ENCODE results near the gene C2CD4A.
A peak's percentile ranks its signal among the peaks of the same experiment; 100 is the strongest.
"Not testable (repeated sequence)": the region's sequence is repeated elsewhere in the genome, so short reads cannot be mapped to it uniquely, and the experiment has no call there.

C2CD4A gene, protein sequence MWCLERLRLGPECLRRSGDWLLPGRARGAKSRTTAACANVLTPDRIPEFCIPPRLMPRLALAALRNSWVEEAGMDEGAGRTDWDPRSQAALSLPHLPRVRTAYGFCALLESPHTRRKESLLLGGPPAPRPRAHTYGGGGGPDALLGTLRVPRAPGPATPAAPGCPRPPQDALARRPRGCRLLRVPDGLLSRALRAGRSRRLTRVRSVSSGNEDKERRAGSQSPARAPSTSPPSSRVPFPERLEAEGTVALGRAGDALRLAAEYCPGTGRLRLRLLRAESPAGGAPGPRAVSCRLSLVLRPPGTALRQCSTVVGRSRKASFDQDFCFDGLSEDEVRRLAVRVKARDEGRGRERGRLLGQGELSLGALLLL

DNA sequence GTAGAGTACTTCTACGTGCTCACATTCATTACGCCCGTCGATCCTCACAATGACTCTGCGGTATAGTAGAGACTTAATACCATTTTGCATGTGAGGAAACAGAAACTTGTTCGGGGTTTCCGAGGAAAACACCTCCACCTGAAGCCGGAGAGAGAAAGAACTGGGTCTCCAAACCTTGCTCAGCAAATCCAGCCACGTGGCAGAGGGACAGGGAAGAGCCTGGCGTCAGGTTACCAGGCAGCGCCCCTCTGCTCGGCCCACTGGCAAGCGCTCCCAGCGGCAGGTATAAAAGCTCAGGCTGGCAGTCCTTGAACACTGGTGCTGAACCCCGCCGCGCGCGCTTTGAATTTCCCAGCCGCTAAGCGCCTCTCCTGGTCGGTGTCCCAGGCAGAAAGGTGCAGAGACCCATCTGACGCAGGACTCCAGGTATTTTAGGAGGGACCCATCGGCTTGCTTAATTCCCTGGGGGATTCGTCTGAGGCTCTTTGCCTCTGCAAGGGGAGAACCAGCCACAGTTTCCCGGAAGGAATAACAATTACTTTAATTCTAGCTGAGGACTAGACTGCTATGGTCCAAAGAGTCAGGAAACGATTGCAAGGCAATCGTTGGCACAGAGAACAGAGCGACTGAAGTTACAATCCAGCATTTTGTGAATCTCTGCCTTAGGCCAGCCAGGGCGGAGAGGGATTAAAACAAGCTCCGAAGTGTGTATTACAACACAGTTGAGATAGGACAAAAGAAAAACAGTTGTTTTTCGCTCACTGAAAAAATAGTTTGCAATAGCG is at the start of gene C2CD4A:
TSS of gene C2CD4A (plus strand) at position 315 of the 785 bp plus-strand sequence. CDS start 637 bp downstream, outside the sequence.
- peak; percentile 89 for DNase-seq

DNA sequence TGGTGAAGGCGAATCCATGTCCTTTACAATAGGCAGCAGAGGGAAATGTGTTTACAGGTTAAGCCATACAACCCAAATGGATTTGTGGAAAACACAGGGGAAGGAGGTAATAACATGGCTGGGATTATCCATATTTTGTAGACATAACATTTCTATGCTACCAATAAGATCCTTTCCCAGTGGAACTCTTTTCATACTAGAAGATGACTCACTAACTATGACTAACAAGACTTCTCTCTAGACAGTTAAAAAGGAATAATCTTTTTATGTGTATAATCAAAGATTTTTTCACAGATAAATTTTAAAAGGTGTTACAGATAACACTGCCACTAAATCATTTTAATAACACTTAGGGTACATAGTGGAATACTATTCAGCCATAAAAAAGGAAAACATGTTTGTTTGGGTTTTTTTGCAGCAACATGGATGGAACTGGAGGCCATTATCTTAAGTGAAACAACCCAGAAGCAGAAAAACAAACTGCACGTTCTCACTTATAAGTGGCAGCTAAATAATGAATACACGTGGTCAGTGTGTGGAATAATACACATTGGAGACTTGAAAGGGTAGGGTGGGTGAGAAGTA is 46.1 kb upstream of the C2CD4A start:
- DNase-seq, result no peak

DNA sequence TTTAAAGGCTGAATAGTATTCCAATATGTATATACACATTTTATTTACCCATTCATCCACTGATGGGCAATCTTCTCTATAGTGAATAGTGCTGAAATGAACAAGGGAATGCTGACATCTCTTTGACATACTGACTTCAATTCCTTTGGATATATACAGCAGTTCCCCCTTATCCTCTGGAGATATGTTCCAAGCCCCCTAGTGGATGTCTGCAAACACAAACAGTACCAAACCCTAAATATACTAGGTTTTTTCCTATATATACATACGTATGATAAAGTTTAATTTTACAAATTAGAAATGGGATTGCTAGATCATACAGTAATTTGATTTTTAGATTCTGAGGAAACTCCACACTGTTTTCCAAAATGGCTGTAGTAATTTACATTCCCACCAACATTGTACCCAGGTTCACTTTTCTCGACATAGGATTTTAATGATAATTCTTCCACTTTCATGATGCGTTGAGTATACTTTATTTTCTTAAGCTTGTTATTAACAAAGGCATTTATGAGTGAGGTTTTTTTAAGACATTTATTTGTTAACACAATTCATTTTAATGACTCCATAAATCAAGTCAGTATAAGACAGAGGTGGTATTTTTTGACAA is 44.7 kb upstream of the C2CD4A start:
- DNase-seq, result no peak

DNA sequence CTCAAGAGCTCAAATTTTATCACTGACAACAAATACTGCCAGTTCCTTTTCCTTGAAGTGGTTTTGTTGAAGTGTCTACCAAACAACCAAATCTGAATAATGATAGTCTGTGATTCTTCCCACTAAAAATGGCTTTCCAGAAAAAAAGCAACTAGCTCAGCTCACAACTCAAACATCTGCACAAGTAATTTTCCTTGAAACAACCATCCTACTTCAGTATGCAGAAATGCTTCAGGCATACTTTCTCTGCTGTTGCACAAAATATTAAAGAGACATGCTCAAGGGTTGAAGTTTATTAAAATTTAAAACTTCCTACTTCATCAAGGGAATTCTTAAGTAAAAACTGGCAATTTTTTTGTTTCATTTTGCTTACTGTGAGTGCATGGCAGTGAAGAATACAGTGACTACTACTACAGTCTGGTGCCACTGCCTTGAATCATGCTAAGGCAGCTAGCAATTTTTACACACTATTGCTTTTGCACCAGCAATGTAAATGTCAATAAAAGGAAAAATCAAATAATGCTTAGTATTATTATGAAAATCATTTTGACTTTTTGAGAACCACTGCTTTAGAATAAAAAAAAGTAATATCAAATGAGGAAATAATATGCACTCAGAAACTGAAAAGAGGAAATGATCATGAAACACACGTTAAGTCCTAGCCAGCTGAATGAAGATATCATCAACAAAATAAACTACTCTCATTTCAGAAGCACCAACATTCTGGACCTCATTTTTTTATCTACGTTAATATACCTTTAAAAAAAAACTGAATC is 40.1 kb upstream of the C2CD4A start:
- no peak for DNase-seq

DNA sequence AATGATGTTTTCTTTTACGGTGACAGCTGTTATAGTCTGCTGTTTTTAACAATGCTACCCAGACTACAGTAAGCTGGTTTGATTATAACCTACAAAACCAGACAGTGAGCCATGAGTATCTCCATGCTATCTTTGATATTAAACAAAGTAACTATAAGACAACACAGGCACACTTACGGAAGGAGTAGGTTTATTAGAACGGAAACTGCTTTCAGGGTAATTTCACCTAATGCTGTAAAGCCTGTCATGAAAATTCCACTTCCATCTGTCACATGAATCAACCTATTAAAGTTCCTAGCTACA is 39.6 kb upstream of the C2CD4A start:
- DNase-seq, result no peak

GRCh38 chr15:62027916-62028315 is 38.9 kb upstream of the C2CD4A start:
- no peak for DNase-seq

GRCh38 chr15:62035256-62035924 is 31.4 kb upstream of the C2CD4A start:
- no peak for DNase-seq

GRCh38 chr15:62046078-62046743 is 20.6 kb upstream of the C2CD4A start:
- no peak for DNase-seq

GRCh38 chr15:62047282-62047827 is 19.4 kb upstream of the C2CD4A start:
- DNase-seq, result no peak

DNA sequence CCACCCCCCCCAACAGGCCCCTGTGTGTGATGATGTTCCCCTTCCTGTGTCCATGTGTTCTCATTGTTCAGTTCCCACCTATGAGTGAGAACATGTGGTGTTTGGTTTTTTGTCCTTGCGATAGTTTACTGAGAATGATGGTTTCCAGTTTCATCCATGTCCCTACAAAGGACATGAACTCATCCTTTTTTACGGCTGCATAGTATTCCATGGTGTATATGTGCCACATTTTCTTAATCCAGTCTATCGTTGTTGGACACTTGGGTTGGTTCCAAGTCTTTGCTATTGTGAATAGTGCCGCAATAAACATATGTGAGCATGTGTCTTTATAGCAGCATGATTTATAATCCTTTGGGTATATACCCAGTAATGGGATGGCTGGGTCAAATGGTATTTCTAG is 18.5 kb upstream of the C2CD4A start:
- DNase-seq, result not testable (repeated sequence)

- DNase-seq, result no peak
Measured at GRCh38 chr15:62050115-62050514, 16.7 kb upstream of the C2CD4A start.

- DNase-seq, result no peak
Measured at GRCh38 chr15:62051166-62051565, 15.6 kb upstream of the C2CD4A start.

DNA sequence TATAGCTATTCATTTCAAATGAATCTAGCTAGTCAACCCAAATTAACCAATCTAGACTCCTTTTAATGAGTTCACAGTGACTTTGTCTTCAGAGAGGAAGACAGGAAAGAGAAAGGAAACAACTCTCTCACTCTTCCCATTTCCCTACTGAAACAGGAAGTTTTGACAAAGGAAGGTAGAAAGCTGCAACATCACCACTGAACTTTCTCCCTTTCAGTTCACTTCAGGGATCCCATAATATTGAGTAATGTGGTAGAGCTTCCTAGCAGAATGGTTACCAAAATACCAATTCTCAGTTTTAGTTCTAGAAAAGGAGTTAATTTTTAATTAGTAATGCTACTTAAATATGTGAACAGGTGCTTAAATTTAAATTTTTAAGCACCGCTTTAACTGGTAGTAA is 14.1 kb upstream of the C2CD4A start:
- no peak for DNase-seq

GRCh38 chr15:62053439-62054085 is 13.2 kb upstream of the C2CD4A start:
- no peak for DNase-seq

GRCh38 chr15:62054979-62055378 is 11.8 kb upstream of the C2CD4A start:
- DNase-seq, result no peak

DNA sequence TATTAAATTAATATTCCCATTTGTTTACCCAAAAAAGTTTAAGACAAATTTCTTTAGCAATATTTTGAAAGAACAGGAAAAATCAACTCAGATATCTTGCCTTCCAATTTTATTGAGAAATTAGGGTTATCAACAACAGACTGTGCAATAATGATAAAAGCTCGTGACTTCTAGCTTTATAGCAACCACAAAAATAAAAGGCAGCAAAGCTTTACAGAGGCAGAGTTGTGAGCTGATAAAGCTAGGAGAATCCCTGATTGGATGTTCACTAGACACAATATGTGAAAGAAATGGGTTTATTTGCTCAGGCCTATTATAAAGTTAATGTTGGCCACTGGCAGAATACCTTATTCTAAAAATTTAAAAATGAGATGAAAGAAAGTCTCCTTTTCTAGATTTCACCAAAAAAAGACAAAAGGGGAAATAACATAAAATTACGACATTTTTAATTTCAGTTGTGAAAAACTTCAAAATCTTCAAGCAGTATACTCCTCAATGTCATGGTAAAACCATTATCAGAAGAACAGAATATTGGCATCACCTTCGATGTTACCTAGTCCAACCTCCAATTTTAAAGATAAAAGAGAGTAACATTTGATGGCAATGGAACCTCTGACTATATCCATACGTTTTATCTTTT is 9.3 kb upstream of the C2CD4A start:
- DNase-seq, result no peak

DNA sequence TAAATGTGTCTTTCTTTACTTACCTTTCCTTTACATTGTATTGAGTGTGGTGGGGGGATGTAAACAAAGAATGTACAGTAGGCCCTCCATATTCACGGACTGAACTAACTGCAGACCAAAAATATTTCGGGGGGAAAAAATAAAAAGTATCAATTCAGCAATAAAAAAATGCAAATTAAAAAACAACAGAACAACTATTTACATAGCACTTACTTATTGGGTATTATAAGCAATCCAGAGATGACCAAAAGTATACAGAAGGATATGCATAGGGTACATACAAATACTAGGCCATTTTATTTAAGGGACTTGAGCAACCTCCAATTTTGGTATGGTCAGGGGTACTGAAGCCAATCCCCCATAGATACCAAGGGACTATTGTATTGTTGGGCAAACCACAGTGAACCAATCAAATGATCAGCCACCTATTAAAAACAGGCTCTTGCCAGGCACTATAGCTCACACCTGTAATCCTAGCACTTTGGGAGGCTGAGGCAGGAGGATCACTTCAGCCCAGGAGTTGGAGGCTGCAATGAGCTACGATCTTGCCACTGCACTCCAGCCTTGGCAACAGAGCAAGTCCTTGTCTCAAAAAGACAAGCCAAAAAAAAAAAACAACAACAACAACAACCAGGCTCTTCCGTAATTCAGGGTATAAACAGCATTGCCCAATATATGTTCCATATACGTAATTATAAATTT is 8.3 kb upstream of the C2CD4A start:
- no peak for DNase-seq

DNA sequence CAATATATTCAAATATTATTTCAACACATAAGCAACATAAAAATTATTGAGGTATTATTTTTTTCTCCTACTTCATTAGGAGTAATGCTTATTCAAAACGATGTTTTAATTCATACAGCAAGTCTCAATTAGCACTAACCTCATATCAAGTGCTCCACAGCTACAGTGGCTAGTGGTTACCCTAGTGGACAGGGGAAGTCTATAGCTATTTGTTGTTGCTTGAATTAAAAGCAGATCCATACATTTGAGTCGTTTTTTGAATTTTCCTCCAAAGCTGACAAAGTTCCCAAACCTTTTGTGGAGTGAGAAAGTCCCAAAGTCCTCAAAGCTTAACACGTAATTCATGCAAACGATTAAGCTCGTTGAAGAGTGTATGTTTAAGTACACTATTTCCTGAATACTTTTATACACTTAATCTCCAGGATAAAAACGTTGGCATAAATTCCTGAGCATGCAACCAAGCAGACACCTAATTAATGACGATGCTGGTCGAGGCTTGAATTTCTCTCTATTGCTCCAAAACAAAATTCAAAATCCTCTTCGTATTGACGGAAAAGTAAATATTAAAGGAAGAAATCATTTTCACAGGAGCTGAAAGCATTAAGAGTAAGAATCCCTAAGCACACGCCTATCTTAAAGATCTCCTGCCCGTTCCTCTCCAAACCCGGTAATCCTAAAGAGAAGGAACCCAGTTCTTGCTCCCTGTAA is 7.5 kb upstream of the C2CD4A start:
- no peak for DNase-seq

GRCh38 chr15:62059816-62060112 is 7.0 kb upstream of the C2CD4A start:
- DNase-seq, result peak; percentile 26
